BLaER1 treated with 17β-estradiol and CSF1 and Interleukin-3, amounts not matched to agents 10 nM and 100 nM (cell line): Measurements from ENCODE around the gene SH3RF1.

ENCODE experiments used
- H3K27ac ChIP-seq, 11 experiments: shearing (Covaris generic); formaldehyde crosslinking; 2 replicates each; pipeline ENCODE4 v1.8.1; 2022
- H3K27me3 ChIP-seq, 11 experiments: shearing (Covaris generic); formaldehyde crosslinking; 2 replicates each; pipeline ENCODE4 v1.8.1; 2022
- H3K36me3 ChIP-seq, 11 experiments: shearing (Covaris generic); formaldehyde crosslinking; 2 replicates each; pipeline ENCODE4 v1.8.1; 2022
- H3K4me1 ChIP-seq, 10 experiments: shearing (Covaris generic); formaldehyde crosslinking; 2 replicates each; pipeline ENCODE4 v1.8.1; 2022
- H3K4me2 ChIP-seq, 11 experiments: shearing (Covaris generic); formaldehyde crosslinking; 2 replicates each; pipeline ENCODE4 v1.8.1; 2022
- H3K4me3 ChIP-seq, 10 experiments: shearing (Covaris generic); formaldehyde crosslinking; 2 replicates each; pipeline ENCODE4 v1.8.1; 2022
- H3K9ac ChIP-seq, 11 experiments: shearing (Covaris generic); formaldehyde crosslinking; 2 replicates each; pipeline ENCODE4 v1.8.1; 2022
- H3K9me3 ChIP-seq, 11 experiments: shearing (Covaris generic); formaldehyde crosslinking; replicated peaks in 1 of 11; 2 replicates each; pipeline ENCODE4 v1.8.1; 2022
- H4K20me1 ChIP-seq, 11 experiments: shearing (Covaris generic); formaldehyde crosslinking; 2 replicates each; pipeline ENCODE4 v1.8.1; 2022
- Cebpa-rat ChIP-seq, 11 experiments: shearing (Covaris generic); IDR thresholded peaks; 2 replicates each; pipeline ENCODE4 v1.8.1; 2022

Gene SH3RF1

DNA sequence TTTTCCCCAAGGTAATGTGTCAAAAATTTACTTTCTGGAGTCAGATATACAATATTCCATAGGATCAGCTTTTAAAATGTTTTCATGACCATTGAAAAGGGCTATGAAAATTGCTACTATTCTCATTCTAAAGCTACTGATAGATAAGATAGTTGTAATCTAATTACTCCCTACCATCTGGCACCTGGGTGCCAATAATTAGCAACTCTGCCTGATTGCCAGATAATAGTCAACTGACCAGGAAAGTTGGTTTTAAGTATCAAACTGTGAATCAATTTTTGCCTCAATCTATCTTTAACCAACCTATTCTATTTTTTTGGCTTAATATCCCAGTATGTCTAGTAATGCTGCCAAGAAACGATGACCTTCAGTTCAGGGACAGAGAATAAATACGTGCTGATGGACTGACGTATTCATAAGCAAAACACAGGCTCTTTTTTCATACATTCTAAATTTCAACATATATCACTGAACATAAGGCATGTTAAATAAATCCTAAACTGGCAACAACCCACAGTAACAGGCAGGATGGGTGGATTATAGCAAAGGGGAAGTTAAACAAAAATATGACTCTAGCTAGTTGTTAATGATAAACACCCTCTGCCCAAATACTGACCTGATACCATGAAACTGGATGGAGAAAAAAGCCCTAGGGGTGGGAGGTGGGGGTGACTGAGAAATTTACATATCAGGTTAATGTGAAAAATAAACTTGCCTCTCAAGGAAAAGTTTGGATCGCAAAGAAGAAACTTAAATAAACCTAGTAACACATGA lies 18.2 kb downstream of the SH3RF1 start:
- Histone ChIP-seq H3K27ac (no peak overlapping the region), H3K9ac (no peak overlapping the region), H3K36me3 (peaks cover 4 to 82% (median 32%) of the 10 kb centered on the region in 11 experiments; a peak in 16 of 22 replicates), H3K27me3 (no peaks in the 10 kb centered on the region), H3K4me3 (no peak overlapping the region), H4K20me1 (peaks cover 10 to 100% (median 72%) of the 10 kb centered on the region in 11 experiments; a peak in 20 of 22 replicates), H3K4me2 (peak overlapping the region in 7 of 11 experiments; percentile 3 to 36 (median 19); a peak in 7 of 22 replicates), H3K4me1 (peaks cover 16 to 41% (median 30%) of the 10 kb centered on the region in 10 experiments), H3K9me3 (peaks cover 0 to 19% (median 4%) of the 10 kb centered on the region in 11 experiments; a peak in 9 of 22 replicates)
- no peak for TF ChIP-seq Cebpa-rat (IDR thresholded peaks at IDR 0.05)

DNA sequence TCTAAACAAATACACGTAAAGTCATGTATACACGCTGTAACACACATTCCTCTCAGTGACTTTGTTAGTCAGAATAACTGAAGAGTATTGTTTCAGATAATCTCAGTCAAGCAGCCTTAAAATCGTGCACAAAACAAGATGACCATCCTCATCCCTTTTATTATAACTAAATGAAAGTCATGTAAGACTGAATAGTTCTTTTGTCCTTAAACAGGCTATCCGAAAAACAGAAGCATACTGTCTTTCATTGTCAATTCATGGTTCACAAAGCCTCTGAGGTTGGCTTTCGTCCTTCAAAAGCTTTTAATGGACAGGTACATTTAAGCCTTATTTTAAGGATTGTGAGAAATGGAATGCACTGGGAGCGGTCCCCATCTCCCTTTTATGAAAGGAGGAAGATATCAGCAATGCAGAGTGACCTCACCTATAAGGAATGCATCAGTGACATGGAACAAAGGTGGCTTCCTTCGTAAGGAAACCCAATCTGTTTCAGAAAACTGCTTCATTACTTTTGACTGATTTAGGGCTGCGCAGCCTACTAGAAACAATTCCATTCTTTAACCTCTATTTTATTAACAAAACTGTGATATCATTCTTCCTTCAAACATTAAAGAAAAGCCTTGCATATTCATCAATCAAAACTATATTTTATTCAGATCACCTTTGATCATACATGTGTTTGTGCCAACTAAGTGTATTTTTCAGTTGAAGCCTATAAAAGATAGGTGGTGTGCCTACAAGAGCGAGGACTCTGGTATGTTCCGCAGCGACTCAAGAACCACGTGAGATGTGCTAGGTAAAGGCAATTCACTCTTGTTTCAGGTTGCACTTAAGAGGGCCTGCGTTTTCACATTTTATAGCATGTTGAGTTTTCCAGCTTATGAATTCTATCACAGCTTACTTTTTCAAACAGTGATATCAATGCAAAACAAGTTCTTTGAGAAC lies 19.2 kb downstream of the SH3RF1 start:
- Histone ChIP-seq H3K27ac (no peak overlapping the region), H3K9me3 (peaks cover 0 to 19% (median 4%) of the 10 kb centered on the region in 11 experiments; a peak in 9 of 22 replicates), H3K9ac (no peak overlapping the region), H3K4me2 (no peak overlapping the region), H3K36me3 (peaks cover 4 to 77% (median 32%) of the 10 kb centered on the region in 11 experiments; a peak in 16 of 22 replicates), H4K20me1 (peaks cover 10 to 100% (median 71%) of the 10 kb centered on the region in 11 experiments; a peak in 20 of 22 replicates), H3K4me3 (no peak overlapping the region), H3K4me1 (peaks cover 13 to 31% (median 22%) of the 10 kb centered on the region in 10 experiments), H3K27me3 (no peaks in the 10 kb centered on the region)
- TF ChIP-seq Cebpa-rat (IDR thresholded peaks at IDR 0.05): no peak

DNA sequence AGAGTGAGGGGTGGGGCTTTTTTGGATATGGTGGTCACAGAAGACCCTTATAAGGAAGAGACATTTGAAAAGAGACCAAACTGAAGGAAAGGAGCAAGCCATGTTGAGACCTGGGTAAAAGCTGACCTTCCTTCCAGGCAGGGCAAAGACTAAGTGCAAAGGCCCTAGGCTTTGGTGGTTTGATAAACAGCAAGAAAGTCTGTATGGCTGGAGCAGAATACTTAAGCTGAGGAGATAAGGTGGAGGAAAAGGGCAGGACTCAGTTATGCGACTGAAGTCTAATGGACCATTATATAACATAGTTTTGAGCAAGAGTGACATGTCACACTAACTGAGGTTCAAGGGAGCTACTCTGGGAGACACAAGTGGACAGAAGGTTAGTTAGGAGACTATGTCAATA lies 20.0 kb downstream of the SH3RF1 start:
- peaks cover 8 to 24% (median 18%) of the 10 kb centered on the region in 10 experiments; a peak in 19 of 20 replicates for H3K4me1 ChIP-seq

DNA sequence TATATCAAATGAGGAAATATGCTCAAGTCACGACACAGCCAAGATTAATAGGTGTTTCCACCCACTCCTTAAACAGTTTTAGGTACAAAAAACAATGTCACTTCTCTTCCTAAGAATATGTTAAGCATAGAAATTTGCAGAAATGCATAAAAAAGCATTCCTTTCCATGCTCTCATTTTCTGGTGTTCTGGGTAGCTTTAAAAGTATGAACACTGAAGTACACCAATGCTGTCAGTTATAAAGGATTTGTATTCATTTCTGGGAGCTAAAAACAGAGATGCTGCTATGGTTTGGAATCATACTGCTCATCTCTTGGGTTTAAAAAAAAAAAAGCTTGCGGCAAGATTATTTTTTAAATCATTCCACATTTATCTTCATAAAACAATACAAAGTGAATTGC lies 20.8 kb downstream of the SH3RF1 start:
- H3K27ac ChIP-seq: no peak overlapping the region
- H3K4me2 ChIP-seq: no peak overlapping the region
- H3K9me3 ChIP-seq: peaks cover 0 to 19% (median 4%) of the 10 kb centered on the region in 11 experiments; a peak in 9 of 22 replicates
- H3K9ac ChIP-seq: no peak overlapping the region
- H3K4me3 ChIP-seq: no peak overlapping the region
- H3K36me3 ChIP-seq: peaks cover 4 to 73% (median 32%) of the 10 kb centered on the region in 11 experiments; a peak in 16 of 22 replicates
- no peak for TF ChIP-seq Cebpa-rat (IDR thresholded peaks at IDR 0.05)
- no peaks in the 10 kb centered on the region for H3K27me3 ChIP-seq
- H3K4me1 ChIP-seq: peaks cover 14 to 29% (median 20%) of the 10 kb centered on the region in 10 experiments; a peak in 19 of 20 replicates
- peaks cover 6 to 100% (median 74%) of the 10 kb centered on the region in 11 experiments; a peak in 19 of 22 replicates for H4K20me1 ChIP-seq

More for the DNA sequence above, 20.0 kb downstream of the SH3RF1 start:
- peaks cover 8 to 100% (median 72%) of the 10 kb centered on the region in 11 experiments; a peak in 20 of 22 replicates for H4K20me1 ChIP-seq
- H3K9me3 ChIP-seq: peaks cover 0 to 19% (median 4%) of the 10 kb centered on the region in 11 experiments; a peak in 9 of 22 replicates
- TF ChIP-seq Cebpa-rat (IDR thresholded peaks at IDR 0.05): no peak
- no peak overlapping the region for H3K4me3 ChIP-seq
- peaks cover 4 to 75% (median 32%) of the 10 kb centered on the region in 11 experiments; a peak in 16 of 22 replicates for H3K36me3 ChIP-seq
- H3K9ac ChIP-seq: no peak overlapping the region
- H3K27me3 ChIP-seq: no peaks in the 10 kb centered on the region
- no peak overlapping the region for H3K27ac ChIP-seq
- no peak overlapping the region for H3K4me2 ChIP-seq

DNA sequence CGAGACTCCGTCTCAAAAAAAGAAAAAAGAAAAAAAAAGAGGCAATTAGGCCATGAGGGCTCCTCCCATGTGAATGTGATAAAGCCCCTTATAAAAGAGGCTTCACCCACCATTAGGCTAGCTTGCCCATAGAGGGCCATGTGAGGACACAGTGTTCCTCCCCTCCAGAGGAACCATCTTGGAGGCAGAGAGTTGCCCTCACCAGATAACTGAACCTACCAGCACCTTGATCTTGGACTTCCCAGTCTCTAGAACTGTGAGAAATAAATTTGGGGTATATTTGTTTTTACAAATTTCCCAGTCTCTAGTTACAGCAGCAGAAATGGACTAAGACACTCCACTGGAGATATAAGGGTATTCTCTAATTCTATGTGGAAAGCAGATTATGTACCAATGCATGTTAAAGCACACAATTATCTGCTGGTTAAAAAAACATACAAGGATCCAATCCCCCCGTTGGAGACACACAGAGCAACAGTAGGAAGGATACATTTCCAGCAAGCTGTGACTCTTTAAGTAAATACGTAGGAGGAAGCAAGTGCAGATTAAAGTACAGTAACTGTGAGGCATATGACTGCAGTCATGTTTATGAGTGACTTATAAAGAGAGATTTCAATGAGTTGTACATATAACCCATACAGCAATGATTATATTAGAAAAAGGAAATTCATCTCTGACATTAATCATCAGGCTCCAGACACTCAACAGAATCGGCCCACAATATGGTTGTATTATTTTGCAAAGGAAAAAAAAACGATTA lies 21.4 kb downstream of the SH3RF1 start:
- Histone ChIP-seq H3K4me2 (no peak overlapping the region), H3K4me3 (no peak overlapping the region), H3K9ac (no peak overlapping the region)

DNA sequence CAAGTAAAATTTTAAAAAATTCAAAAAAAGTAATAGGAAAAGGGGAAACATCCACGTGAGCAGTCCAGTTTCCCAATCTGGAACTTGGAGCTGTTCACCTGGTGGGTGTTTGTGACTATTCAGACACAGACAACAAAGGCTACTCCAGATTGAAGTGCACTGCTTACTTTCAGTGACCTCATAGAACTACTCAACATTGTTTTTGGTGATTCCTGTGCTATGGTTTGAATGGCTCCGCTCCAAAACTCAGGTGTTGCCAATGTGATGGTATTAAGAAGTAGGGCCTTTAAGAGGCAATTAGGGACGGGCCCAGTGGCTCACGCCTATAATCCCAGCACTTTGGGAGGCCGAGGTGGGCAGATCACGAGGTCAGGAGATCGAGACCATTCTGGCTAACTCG lies 22.1 kb downstream of the SH3RF1 start:
- H3K9ac ChIP-seq: no peak overlapping the region
- no peaks in the 10 kb centered on the region for H3K27me3 ChIP-seq
- no peak for TF ChIP-seq Cebpa-rat (IDR thresholded peaks at IDR 0.05)
- H4K20me1 ChIP-seq: peaks cover 0 to 100% (median 60%) of the 10 kb centered on the region in 11 experiments; a peak in 19 of 22 replicates
- H3K4me1 ChIP-seq: peaks cover 10 to 37% (median 24%) of the 10 kb centered on the region in 10 experiments; a peak in 19 of 20 replicates
- no peak overlapping the region for H3K4me2 ChIP-seq
- H3K36me3 ChIP-seq: peaks cover 4 to 60% (median 32%) of the 10 kb centered on the region in 11 experiments; a peak in 16 of 22 replicates
- no peak overlapping the region for H3K27ac ChIP-seq
- peaks cover 0 to 19% (median 4%) of the 10 kb centered on the region in 11 experiments; a peak in 9 of 22 replicates for H3K9me3 ChIP-seq
- no peak overlapping the region for H3K4me3 ChIP-seq

More for the DNA sequence above, 21.4 kb downstream of the SH3RF1 start:
- peaks cover 0 to 19% (median 4%) of the 10 kb centered on the region in 11 experiments; a peak in 9 of 22 replicates for H3K9me3 ChIP-seq
- H3K27ac ChIP-seq: no peak overlapping the region
- H3K27me3 ChIP-seq: no peaks in the 10 kb centered on the region
- peaks cover 2 to 100% (median 68%) of the 10 kb centered on the region in 11 experiments; a peak in 19 of 22 replicates for H4K20me1 ChIP-seq
- peaks cover 4 to 67% (median 32%) of the 10 kb centered on the region in 11 experiments; a peak in 16 of 22 replicates for H3K36me3 ChIP-seq
- no peak for TF ChIP-seq Cebpa-rat (IDR thresholded peaks at IDR 0.05)
- H3K4me1 ChIP-seq: peaks cover 14 to 35% (median 20%) of the 10 kb centered on the region in 10 experiments; a peak in 19 of 20 replicates

DNA sequence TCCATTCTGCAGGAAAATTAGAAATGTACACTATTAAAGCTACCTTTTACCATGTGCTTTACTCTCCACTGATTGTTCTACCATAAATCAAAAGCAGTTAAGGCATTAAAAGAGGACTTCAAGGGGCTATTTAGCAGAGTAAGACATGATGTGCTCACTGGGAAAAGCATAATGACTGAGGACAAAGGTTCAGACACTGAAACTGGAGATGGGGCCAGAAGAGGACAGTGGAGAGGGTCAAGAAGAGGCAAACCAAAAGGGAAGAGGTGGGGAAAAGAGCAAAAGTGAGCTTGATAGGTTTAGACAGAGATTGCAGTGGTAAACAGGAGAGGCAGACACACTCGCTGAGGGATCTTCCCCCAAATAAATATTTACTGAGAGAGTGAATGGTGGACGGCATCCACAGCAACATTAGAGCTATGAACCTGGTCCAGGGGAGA lies 23.8 kb downstream of the SH3RF1 start:
- Histone ChIP-seq H3K27me3 (no peaks in the 10 kb centered on the region), H3K9me3 (peaks cover 0 to 22% (median 9%) of the 10 kb centered on the region in 11 experiments; a peak in 12 of 22 replicates), H3K4me2 (no peak overlapping the region), H4K20me1 (peaks cover 0 to 100% (median 62%) of the 10 kb centered on the region in 11 experiments; a peak in 19 of 22 replicates), H3K27ac (no peak overlapping the region), H3K36me3 (peaks cover 4 to 57% (median 27%) of the 10 kb centered on the region in 11 experiments; a peak in 15 of 22 replicates), H3K4me3 (no peak overlapping the region), H3K9ac (no peak overlapping the region), H3K4me1 (peaks cover 0 to 24% (median 17%) of the 10 kb centered on the region in 10 experiments; a peak in 13 of 20 replicates)
- no peak for TF ChIP-seq Cebpa-rat (IDR thresholded peaks at IDR 0.05)
